GM23338 (cell line): ENCODE results near the gene FOXQ1.

Experiments used
- CREB1 ChIP-seq: fragments of 250-450 bp; sonication (Bioruptor Pico); IDR thresholded peaks from 2 replicates; pipeline ENCODE4 v1.5.0; 2020; ENCODE audit warnings: low read depth, mild to moderate bottlenecking, moderate library complexity
- EZH2 ChIP-seq: fragments of 200-600 bp; sonication (generic); IDR thresholded peaks from one replicate; pipeline ENCODE4 v1.8.0; 2017; ENCODE audit warnings: antibody characterized with exemption, mild to moderate bottlenecking, low read depth; ENCODE audit not compliant: unreplicated experiment
- EZH2phosphoT487 ChIP-seq: fragments of 200-600 bp; sonication (generic); IDR thresholded peaks from one replicate; pipeline ENCODE4 v1.8.1; 2018; ENCODE audit warnings: antibody characterized with exemption; ENCODE audit not compliant: unreplicated experiment
- NANOG ChIP-seq: IDR thresholded peaks from 2 replicates; pipeline ENCODE4 v1.6.1; 2016; ENCODE audit warnings: antibody characterized with exemption, borderline replicate concordance
- POLR2AphosphoS5 ChIP-seq: IDR thresholded peaks from 2 replicates; pipeline ENCODE4 v1.6.1; 2016; ENCODE audit warnings: antibody characterized with exemption, low read depth
- TF ChIP-seq, protein P1 (sequence below), 2 experiments: fragments of 200-600 bp in 1 of 2; sonication (generic) in 1 of 2; conservative IDR thresholded peaks; 2 replicates each; pipeline versions ENCODE4 v1.5.1 to v1.6.1; 2016 to 2017; ENCODE audit warnings: antibody characterized with exemption in 2 of 2, low read depth in 2 of 2, mild to moderate bottlenecking in 2 of 2, moderate library complexity in 1 of 2
- TF ChIP-seq, protein P2 (sequence below): IDR thresholded peaks from one replicate; pipeline ENCODE4 v1.6.1; 2018; ENCODE audit warnings: antibody characterized with exemption; ENCODE audit not compliant: unreplicated experiment

DNA sequence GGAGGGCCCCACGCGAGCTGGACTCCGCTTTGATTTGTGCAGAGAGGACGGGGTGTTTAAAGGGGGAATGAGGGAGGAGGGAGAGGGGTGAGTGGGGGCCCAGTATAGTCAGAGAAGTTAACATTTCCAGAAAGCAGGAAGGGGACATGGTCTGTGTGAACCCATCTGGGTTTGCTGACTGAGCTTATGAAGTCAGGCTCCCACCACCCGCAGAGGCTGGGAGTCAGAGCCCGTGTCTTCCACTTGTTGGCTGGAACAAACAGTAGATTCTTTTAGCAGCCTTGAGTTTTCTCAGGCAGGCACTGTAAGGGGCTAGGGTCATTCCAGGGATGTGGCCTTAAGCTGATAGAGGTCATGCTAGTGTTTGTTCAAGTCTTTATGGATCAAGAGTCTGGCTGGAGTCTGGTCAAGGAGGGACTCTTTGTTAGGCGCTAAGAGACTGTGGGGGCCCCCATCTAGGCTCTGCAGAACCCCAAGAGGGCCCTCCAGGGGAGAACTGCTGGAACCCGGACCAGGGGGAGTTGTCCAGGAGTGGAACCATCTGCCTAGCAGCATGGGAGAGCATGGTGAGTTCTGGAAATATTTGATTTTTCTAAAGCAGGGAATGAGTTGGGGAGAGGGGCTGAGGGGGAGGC lies 31.1 kb upstream of the FOXQ1 start:
- TF ChIP-seq NANOG, result no peak
- TF ChIP-seq, protein P1, sequence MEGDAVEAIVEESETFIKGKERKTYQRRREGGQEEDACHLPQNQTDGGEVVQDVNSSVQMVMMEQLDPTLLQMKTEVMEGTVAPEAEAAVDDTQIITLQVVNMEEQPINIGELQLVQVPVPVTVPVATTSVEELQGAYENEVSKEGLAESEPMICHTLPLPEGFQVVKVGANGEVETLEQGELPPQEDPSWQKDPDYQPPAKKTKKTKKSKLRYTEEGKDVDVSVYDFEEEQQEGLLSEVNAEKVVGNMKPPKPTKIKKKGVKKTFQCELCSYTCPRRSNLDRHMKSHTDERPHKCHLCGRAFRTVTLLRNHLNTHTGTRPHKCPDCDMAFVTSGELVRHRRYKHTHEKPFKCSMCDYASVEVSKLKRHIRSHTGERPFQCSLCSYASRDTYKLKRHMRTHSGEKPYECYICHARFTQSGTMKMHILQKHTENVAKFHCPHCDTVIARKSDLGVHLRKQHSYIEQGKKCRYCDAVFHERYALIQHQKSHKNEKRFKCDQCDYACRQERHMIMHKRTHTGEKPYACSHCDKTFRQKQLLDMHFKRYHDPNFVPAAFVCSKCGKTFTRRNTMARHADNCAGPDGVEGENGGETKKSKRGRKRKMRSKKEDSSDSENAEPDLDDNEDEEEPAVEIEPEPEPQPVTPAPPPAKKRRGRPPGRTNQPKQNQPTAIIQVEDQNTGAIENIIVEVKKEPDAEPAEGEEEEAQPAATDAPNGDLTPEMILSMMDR (conservative IDR thresholded peaks at IDR 0.05; ENCODE audit: low read depth in 2 of 2), result no peak
- no peak for TF ChIP-seq EZH2
- TF ChIP-seq EZH2phosphoT487, result no peak
- no peak for TF ChIP-seq POLR2AphosphoS5
- TF ChIP-seq, protein P2, sequence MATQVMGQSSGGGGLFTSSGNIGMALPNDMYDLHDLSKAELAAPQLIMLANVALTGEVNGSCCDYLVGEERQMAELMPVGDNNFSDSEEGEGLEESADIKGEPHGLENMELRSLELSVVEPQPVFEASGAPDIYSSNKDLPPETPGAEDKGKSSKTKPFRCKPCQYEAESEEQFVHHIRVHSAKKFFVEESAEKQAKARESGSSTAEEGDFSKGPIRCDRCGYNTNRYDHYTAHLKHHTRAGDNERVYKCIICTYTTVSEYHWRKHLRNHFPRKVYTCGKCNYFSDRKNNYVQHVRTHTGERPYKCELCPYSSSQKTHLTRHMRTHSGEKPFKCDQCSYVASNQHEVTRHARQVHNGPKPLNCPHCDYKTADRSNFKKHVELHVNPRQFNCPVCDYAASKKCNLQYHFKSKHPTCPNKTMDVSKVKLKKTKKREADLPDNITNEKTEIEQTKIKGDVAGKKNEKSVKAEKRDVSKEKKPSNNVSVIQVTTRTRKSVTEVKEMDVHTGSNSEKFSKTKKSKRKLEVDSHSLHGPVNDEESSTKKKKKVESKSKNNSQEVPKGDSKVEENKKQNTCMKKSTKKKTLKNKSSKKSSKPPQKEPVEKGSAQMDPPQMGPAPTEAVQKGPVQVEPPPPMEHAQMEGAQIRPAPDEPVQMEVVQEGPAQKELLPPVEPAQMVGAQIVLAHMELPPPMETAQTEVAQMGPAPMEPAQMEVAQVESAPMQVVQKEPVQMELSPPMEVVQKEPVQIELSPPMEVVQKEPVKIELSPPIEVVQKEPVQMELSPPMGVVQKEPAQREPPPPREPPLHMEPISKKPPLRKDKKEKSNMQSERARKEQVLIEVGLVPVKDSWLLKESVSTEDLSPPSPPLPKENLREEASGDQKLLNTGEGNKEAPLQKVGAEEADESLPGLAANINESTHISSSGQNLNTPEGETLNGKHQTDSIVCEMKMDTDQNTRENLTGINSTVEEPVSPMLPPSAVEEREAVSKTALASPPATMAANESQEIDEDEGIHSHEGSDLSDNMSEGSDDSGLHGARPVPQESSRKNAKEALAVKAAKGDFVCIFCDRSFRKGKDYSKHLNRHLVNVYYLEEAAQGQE, result no peak
- no peak for TF ChIP-seq CREB1
